Ovary (tissue), 9 donors: ENCODE data around the gene COL27A1. TPM values are rescaled to one million over a fixed set of nuclear protein-coding genes. Genes with fewer than 3 reads are reported as not detected.
A peak's percentile ranks its signal among the peaks of the same experiment; 100 is the strongest.

Experiments
- DNase-seq, 5 donors: peaks; one replicate each; pipeline ENCODE4 v3.0.0-alpha.2; 2019 to 2020
- H3K27ac ChIP-seq, 2 donors: fragments of 200-600 bp; one replicate each; pipeline versions ENCODE4 v1.5.1 to v1.8.0; 2019 to 2022
- H3K27me3 ChIP-seq: fragments of 200-600 bp; one replicate; pipeline ENCODE4 v1.8.0; 2022
- H3K36me3 ChIP-seq: fragments of 200-600 bp; sonication (generic); one replicate; pipeline ENCODE4 v1.5.1; 2019
- H3K4me1 ChIP-seq: one replicate; pipeline ENCODE4 v1.8.1; 2013; ENCODE audit warnings: mild to moderate bottlenecking, moderate library complexity; ENCODE audit not compliant: insufficient read depth
- H3K4me3 ChIP-seq: fragments of 200-600 bp; sonication (generic); one replicate; pipeline ENCODE4 v1.5.1; 2017
- H3K9me3 ChIP-seq, 2 donors: fragments of 200-600 bp in 1 of 2; sonication (generic) in 1 of 2; one replicate each; pipeline versions ENCODE4 v1.5.1 to v1.8.1; 2013 to 2019; ENCODE audit warnings: mild to moderate bottlenecking in 1 of 2, moderate library complexity in 1 of 2
- CTCF ChIP-seq, 3 donors: fragments of 450-650 bp in 2 of 3; fragments of 200-600 bp in 1 of 3; IDR thresholded peaks; one replicate each; pipeline versions ENCODE4 v1.5.1 to v1.8.0; 2016 to 2022; ENCODE audit warnings: antibody characterized with exemption in 3 of 3, mild to moderate bottlenecking in 1 of 3
- EP300 ChIP-seq: sonication (generic); formaldehyde crosslinking; IDR thresholded peaks from one replicate; pipeline ENCODE4 v1.6.1; 2017; ENCODE audit warnings: antibody characterized with exemption
- POLR2A ChIP-seq: fragments of 450-650 bp; IDR thresholded peaks from one replicate; pipeline ENCODE4 v1.6.1; 2017; ENCODE audit warnings: antibody characterized with exemption, mild to moderate bottlenecking, moderate library complexity
- WGBS, 3 donors: extraction: QIAGEN DNeasy Blood & Tissue Kit in 1 of 3; methylation state at CpG; one replicate each; pipeline versions ENCODE4 v1.1.5 to v1.1.7; 2013 to 2017; 5-methylcytosine and 5-hydroxymethylcytosine counted together
- intact Hi-C, 4 donors: fragments of 100-400 bp; cut with DNase I; formaldehyde crosslinking; loops; one replicate each; pipeline versions ENCODE4 v1.11.0 to v1.15.1; 2022 to 2023
- polyA plus RNA-seq, 2 donors: library from polyadenylated mRNA; stranded (reverse); fragments of 200-250 nt in 1 of 2; fragments of 350-450 nt in 1 of 2; fragmentation: Illumina TruSeq in 1 of 2; extraction: RNeasy Lipid Tissue Mini Kit (QIAGEN cat#74804) in 1 of 2; gene quantifications; one replicate each; pipeline ENCODE4 v1.2.3, GENCODE V29; 2013 to 2014
- total RNA-seq, 7 donors: library from RNA; depleted of rRNA in 2 of 7; stranded (reverse); fragments of >200 nt in 2 of 7; fragmentation: NEBNext Ultra II Directional in 3 of 7; extraction: Animal tissue kit (Norgen Biotek cat#: 25700) in 3 of 7; gene quantifications; one replicate each; pipeline versions ENCODE4 v1.1.0 to v1.2.4, GENCODE V29; 2016 to 2023
- donor health status: DM: no; HTN: no; CAD: no; lungs with moderate emphysema.
- donor health status: DM: no; HTN: no; CAD: no.
- donor health status: Bipolar disorder and iron deficiency.
- donor health status: DM: yes; HTN: yes; CAD: no.
- donor health status: DM: no; HTN: no; CAD: no.
- donor health status: DM: yes; HTN: yes; CAD: no.

The COL27A1 gene
- total and polyA plus RNA-seq, 9 donors = 5.2 to 91.2 (median 16.8) TPM

- no peaks in the 10 kb centered on the region for H3K4me1 ChIP-seq
- H3K36me3 ChIP-seq = no peaks in the 10 kb centered on the region
- no peaks in the 10 kb centered on the region for H3K9me3 ChIP-seq
- DNase-seq = no peak
- WGBS, 3 donors = 89 to 94% (median 91%) methylated on average over 2 of the region's 2 CpGs
- TF ChIP-seq POLR2A (no peak), EP300 (no peak), CTCF (IDR thresholded peaks at IDR 0.05) (no peak)
- no peak overlapping the region for H3K27ac ChIP-seq
- H3K27me3 ChIP-seq = no peaks in the 10 kb centered on the region
- intact Hi-C loops = loop anchor here in 1 of 4 donors (10.0 kb wide), 1 partner anchor 92 kb away; the partner anchor contains the start of gene COL27A1
- H3K4me3 ChIP-seq = no peak overlapping the region
Measured at GRCh38 chr9:114247077-114247476, 91.7 kb downstream of the COL27A1 start.

- Histone ChIP-seq H3K36me3 (no peaks in the 10 kb centered on the region), H3K4me3 (no peak overlapping the region), H3K27ac (no peak overlapping the region), H3K27me3 (no peaks in the 10 kb centered on the region), H3K4me1 (no peaks in the 10 kb centered on the region), H3K9me3 (no peaks in the 10 kb centered on the region)
- 83 to 93% (median 85%) methylated on average over 5 of the region's 5 CpGs for WGBS, 3 donors
- TF ChIP-seq CTCF (IDR thresholded peaks at IDR 0.05) = no peak
- TF ChIP-seq POLR2A = no peak
- TF ChIP-seq EP300 = no peak
- DNase-seq = no peak
- intact Hi-C loops = loop anchor here in 1 of 4 donors (10.0 kb wide), 1 partner anchor 93 kb away; the partner anchor contains the start of gene COL27A1
Measured at GRCh38 chr9:114247491-114247890, 92.2 kb downstream of the COL27A1 start.

- Histone ChIP-seq H3K27ac (no peak overlapping the region), H3K9me3 (no peaks in the 10 kb centered on the region), H3K4me1 (no peaks in the 10 kb centered on the region), H3K4me3 (no peak overlapping the region), H3K36me3 (no peaks in the 10 kb centered on the region), H3K27me3 (no peaks in the 10 kb centered on the region)
- TF ChIP-seq POLR2A = no peak
- TF ChIP-seq EP300 = no peak
- no peak for TF ChIP-seq CTCF (IDR thresholded peaks at IDR 0.05)
- WGBS, 3 donors = 80 to 93% (median 89%) methylated on average over 11 of the region's 11 CpGs
- intact Hi-C loops = loop anchor here in 1 of 4 donors (10.0 kb wide), 1 partner anchor 94 kb away; the partner anchor contains the start of gene COL27A1
- no peak for DNase-seq
Measured at GRCh38 chr9:114248299-114248707, 93.0 kb downstream of the COL27A1 start.

GRCh38 chr9:114249424-114250234 is 94.3 kb downstream of the COL27A1 start:
- no peaks in the 10 kb centered on the region for H3K4me1 ChIP-seq
- H3K4me3 ChIP-seq = no peak overlapping the region
- no peak for DNase-seq
- no peak for TF ChIP-seq EP300
- TF ChIP-seq CTCF (IDR thresholded peaks at IDR 0.05) = no peak
- no peak for TF ChIP-seq POLR2A
- WGBS, 3 donors = 62 to 74% (median 64%) methylated on average over 19 to 21 of the region's 21 CpGs
- no peaks in the 10 kb centered on the region for H3K9me3 ChIP-seq
- peak overlapping the region in 1 of 2 donors; percentile 23 for H3K27ac ChIP-seq
- intact Hi-C loops = loop anchor here in 2 of 4 donors (10.0 kb wide), 2 partner anchors 55 to 95 kb away; partner anchors contain the start of gene COL27A1 (in 1 of the 2)
- no peaks in the 10 kb centered on the region for H3K27me3 ChIP-seq
- H3K36me3 ChIP-seq = no peaks in the 10 kb centered on the region
